ENCODE data around the gene FMNL1.

Gene FMNL1

GRCh38 chr17:45284176-45285140 lies 62.8 kb downstream of the FMNL1 start:
- DNase-seq, result peak; percentile 81

GRCh38 chr17:45286286-45286685 lies 64.6 kb downstream of the FMNL1 start:
- DNase-seq, result no peak

- DNase-seq, result no peak
Measured at GRCh38 chr17:45287526-45288500, 66.1 kb downstream of the FMNL1 start.

DNA sequence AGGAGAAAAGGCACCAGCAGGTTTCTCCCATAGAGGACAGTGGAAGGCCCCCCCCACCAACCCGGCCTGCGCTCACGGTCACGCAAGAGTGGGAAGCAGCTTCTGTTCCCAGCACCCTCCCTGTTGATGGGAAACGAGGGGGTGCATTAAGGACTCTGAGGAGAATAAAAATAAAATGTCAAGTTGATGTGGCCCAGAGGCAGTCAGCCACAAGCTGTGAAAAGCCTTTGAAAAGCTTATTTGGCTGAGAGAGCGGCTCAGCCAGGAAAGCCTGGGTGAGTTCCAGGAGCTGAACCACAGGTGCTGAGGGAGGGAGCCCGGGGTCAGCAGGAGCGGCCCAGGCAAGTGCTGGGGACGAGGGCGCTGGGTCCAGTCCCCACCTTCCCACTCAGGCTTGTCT lies 67.1 kb downstream of the FMNL1 start:
- no peak for DNase-seq

GRCh38 chr17:45289301-45290268 lies 67.9 kb downstream of the FMNL1 start:
- DNase-seq, result no peak

GRCh38 chr17:45290269-45290765 lies 68.6 kb downstream of the FMNL1 start:
- no peak for DNase-seq

DNA sequence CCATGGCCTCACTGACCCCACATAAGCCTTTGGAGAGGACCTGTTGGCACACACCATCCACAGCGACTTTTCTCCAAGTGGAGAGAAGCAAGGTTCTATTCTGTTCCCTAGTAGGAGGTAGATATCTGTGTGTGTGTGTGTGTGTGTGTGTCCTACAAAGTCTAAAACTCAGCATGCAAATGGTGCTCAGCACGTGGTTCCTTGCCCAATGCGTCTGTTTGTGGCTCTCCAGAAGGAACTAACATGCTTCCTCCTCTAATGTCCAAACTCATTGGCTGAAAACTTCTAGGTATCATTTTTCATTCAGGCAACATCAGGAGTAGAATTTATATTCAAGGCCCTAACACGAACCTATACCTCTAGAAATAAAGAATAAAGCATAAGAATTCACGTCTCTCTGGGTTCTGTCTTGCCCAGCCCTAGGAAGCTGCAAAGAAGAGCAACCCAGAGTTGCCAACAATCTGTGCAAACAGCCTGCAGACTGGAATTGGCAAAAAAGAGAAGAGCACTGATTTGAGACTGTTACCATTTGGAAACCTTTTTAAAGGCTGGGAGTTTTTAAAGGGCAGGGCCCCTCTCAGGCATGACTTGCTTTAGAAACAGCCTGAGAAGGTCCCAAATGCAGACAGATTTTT lies 69.6 kb downstream of the FMNL1 start:
- no peak for DNase-seq

GRCh38 chr17:45292696-45293412 lies 71.2 kb downstream of the FMNL1 start:
- no peak for DNase-seq

DNA sequence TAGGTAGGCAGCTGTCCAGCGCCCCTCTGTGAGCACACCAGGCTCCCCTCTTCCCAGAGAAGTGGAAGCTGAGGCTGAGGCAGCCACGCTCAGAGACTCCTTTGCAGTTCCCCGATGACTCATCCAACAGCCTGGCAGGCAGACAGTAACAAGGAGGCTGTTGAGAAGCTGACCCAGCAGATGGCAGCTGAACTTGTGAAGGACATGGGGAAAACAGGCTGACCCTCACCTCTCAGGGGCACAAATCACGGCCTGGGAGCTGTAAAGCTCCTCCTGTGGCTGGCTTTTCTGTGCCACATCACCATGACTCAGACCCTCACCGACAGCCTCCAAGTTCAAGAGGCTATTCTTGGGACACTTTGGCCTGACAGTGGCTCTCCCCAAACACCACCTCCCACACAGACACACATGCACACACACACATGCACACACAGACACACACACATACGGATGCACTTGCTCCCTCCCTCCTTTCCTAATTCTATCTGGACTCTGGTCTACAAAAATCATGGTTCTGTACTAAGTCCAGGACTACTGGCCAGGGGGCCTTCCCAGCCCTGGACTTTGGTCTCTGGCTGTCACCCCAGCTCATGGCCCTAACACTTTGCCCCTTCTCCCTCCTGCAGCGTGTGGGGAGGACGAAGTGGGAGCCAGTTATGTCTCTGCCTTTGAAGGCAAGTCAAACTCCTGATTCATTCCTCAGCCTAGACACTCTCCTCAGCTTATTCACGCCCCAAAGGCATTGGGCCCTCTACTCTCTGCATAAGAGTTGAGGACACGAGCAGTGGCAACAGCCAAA lies 71.9 kb downstream of the FMNL1 start:
- DNase-seq, result peak; percentile 68

DNA sequence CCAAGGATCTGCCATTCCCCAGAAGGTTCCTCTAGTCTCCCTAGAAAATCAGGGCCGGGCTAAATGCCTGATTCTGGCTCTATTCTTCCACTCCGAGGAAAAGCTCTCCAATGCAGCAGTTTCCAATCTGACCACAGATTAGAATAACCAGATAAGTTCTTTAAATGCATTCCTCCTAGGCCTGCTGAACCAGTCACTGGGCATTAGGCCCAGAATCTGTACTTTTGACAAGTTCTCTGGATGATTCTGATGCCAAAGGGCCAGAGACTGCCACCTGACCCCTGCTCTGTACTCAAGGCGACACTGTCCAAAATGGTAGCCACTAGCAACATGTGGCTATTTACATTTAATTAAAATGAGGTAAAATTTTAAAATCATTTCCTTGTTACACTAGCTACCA lies 72.8 kb downstream of the FMNL1 start:
- no peak for DNase-seq

GRCh38 chr17:45296003-45296832 lies 74.5 kb downstream of the FMNL1 start:
- DNase-seq, result no peak

GRCh38 chr17:45296833-45297124 lies 75.1 kb downstream of the FMNL1 start:
- no peak for DNase-seq
